ENCODE data around the gene RASSF3.

RASSF3 gene

GRCh38 chr12:64590183-64590582 lies 20.1 kb upstream of the RASSF3 start:
- in situ Hi-C loops (cut with HindIII; ENCODE audit: low sequenced_read_pairs): no loop called here
- TF ChIP-seq CTCF (IDR thresholded peaks at IDR 0.05; ENCODE audit: low read depth, low read length): no peak
- H3K4me3 ChIP-seq (ENCODE audit: low read depth, low read length): no peak overlapping the region

GRCh38 chr12:64595863-64596793 lies 14.2 kb upstream of the RASSF3 start:
- no peak overlapping the region for H3K4me3 ChIP-seq (ENCODE audit: low read depth, low read length)
- no peak for DNase-seq (ENCODE audit: low read depth, low spot score)
- no peak for TF ChIP-seq CTCF (IDR thresholded peaks at IDR 0.05; ENCODE audit: low read depth, low read length)
- in situ Hi-C loops (cut with HindIII; ENCODE audit: low sequenced_read_pairs): no loop called here

More at GRCh38 chr12:64590183-64590582, 20.1 kb upstream of the RASSF3 start:
- no peak for DNase-seq (ENCODE audit: low read depth, low spot score)

- DNase-seq (ENCODE audit: low read depth, low spot score): no peak
- in situ Hi-C loops (cut with HindIII; ENCODE audit: low sequenced_read_pairs): no loop called here
- no peak overlapping the region for H3K4me3 ChIP-seq (ENCODE audit: low read depth, low read length)
- no peak for TF ChIP-seq CTCF (IDR thresholded peaks at IDR 0.05; ENCODE audit: low read depth, low read length)
Observed at GRCh38 chr12:64598831-64599230, 11.5 kb upstream of the RASSF3 start.

GRCh38 chr12:64600164-64600561 lies 10.1 kb upstream of the RASSF3 start:
- TF ChIP-seq CTCF (IDR thresholded peaks at IDR 0.05; ENCODE audit: low read depth, low read length): no peak
- DNase-seq (ENCODE audit: low read depth, low spot score): no peak
- in situ Hi-C loops (cut with HindIII; ENCODE audit: low sequenced_read_pairs): no loop called here
- no peak overlapping the region for H3K4me3 ChIP-seq (ENCODE audit: low read depth, low read length)

GRCh38 chr12:64603183-64603841 lies 7.0 kb upstream of the RASSF3 start:
- DNase-seq (ENCODE audit: low read depth, low spot score): no peak
- in situ Hi-C loops (cut with HindIII; ENCODE audit: low sequenced_read_pairs): no loop called here
- no peak for TF ChIP-seq CTCF (IDR thresholded peaks at IDR 0.05; ENCODE audit: low read depth, low read length)
- no peak overlapping the region for H3K4me3 ChIP-seq (ENCODE audit: low read depth, low read length)

GRCh38 chr12:64608901-64609535 lies 1.3 kb upstream of the RASSF3 start:
- in situ Hi-C loops (cut with HindIII; ENCODE audit: low sequenced_read_pairs): no loop called here
- peak; percentile 28 for TF ChIP-seq CTCF (IDR thresholded peaks at IDR 0.05; ENCODE audit: low read depth, low read length)
- DNase-seq (ENCODE audit: low read depth, low spot score): peak; percentile 56
- H3K4me3 ChIP-seq (ENCODE audit: low read depth, low read length): peak overlapping the region; percentile 65
